GM20431 (cell line): Measurements from ENCODE around the gene KCNAB2.
"Not testable (repeated sequence)": the region's sequence is repeated elsewhere in the genome, so short reads cannot be mapped to it uniquely, and the experiment has no call there.

Experiments
- in situ Hi-C: fragments of 300-500 bp; cut with MseI, MboI; formaldehyde crosslinking; loops from one replicate; pipeline ENCODE4 v1.15.0; 2020; ENCODE audit warnings: low sequenced_read_pairs; ENCODE audit not compliant: unreplicated experiment

The KCNAB2 gene

DNA sequence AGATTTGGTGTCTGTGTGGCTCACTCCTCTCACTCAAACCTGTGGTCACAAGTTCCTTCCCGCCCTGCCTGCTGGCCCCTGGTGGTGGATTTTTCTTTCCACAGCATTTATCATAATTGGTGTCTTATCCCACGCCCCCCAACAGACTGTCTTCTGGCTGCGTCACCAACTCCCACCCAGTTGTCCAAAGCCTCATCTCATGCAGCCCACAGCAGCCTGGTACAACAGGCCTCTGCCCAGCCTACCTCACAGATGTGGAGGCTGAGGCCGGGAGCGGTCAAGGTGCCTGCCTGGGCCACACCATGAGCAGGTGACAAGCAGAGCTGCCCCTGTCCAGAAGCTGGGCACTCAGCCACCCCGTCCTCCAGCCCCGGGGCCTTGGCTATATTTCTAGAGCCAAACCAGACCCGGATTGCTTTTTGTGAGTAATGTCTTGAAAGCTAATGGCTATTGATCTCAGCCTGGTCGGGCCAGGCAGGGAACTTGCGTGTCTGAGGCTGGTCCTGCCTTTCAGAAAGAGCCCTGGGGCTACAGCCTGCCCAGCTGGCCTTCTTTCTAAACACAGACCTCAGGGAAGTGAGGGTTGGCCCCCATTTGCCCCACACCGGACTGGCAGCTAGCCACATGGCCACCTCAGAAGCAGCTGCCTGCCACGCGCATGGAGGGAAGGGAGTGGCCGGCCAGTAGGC lies 2.6 kb downstream of the KCNAB2 start:
- in situ Hi-C loops = no loop called here

DNA sequence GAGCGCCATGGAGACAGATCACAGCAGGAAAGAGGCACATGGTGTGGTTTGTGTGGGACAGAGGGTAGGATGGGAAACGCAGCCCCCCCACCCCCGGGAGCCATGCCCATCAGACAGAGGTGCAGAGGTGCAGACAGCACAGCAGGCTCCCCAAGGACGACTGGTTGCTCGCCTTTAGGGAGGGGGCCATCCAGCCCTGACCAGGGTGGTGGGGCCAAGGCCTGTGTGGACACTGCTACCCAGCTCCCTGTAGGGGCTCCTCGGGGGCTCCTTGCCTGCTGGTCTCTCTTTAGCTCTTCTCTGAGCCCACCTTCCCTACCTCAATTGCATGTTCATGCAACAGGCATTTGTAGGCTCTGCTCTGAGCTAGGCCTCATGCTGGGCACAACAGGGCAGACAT lies 3.7 kb downstream of the KCNAB2 start:
- in situ Hi-C loops = no loop called here

GRCh38 chr1:6051423-6051822 lies 5.7 kb downstream of the KCNAB2 start:
- in situ Hi-C loops = no loop called here

- in situ Hi-C loops = no loop called here
These were observed 7.0 kb downstream of the KCNAB2 start for GRCh38 chr1:6052543-6053205.

DNA sequence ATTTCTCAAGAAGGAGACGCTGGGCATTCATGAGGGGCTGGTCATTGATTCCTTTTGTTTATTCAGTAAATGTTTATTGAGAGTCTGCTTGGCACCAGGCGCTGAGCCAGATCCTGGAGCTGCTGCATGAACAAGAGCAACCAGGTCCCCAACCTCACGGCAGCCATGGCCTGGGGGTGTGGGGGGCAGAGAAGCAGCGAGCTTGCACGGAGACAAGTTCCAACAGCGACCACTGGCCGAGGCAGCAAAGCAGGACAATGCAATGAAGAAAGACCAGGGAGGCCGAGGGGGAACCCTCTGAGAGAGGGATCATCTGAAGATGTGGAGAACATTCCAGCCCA lies 7.5 kb downstream of the KCNAB2 start:
- in situ Hi-C loops = no loop called here

- in situ Hi-C loops = no loop called here
These were observed 8.9 kb downstream of the KCNAB2 start for GRCh38 chr1:6054596-6054995.

DNA sequence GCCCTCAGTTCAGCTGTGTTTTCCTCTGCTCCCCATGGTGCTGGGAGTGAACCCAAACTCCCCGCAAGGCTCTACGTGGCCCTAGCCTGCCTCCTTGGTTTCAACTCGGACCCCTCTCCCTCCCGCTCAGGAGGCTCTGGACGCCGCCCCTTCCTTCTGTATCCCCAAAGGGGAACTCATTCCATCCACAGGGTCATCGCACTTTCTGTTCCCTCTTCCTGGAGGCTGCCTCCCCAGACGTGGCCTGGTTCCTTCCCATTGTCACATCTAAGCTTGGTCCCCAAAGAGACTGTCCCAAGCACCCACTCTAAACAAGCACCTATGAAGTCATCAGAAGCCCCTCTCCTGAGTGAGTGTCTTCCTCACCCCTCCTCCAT lies 10.9 kb downstream of the KCNAB2 start:
- in situ Hi-C loops = no loop called here

GRCh38 chr1:6057170-6057845 lies 11.6 kb downstream of the KCNAB2 start:
- in situ Hi-C loops = no loop called here

GRCh38 chr1:6059866-6060265 lies 14.2 kb downstream of the KCNAB2 start:
- in situ Hi-C loops = no loop called here

DNA sequence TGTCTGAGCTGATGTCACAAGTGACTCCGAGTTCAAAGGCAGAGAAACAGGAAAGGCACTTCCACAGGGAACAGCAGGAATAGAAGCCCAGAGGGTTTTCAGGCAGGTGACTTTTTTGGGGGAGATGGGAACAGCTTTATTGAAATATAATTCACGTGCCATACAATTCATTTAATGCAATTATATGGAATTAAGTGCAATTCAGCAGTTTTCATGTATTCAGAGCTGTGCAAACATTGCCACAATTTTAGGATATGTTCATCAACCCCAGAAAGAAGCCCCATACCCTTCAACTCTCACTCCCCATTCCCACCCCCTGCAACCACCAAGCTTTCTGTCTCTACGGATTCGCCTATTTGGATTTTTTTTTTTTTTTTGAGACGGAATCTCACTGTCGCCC lies 17.0 kb downstream of the KCNAB2 start:
- in situ Hi-C loops = no loop called here

- in situ Hi-C loops = not testable (repeated sequence)
These were observed 17.9 kb downstream of the KCNAB2 start for GRCh38 chr1:6063532-6064053.

DNA sequence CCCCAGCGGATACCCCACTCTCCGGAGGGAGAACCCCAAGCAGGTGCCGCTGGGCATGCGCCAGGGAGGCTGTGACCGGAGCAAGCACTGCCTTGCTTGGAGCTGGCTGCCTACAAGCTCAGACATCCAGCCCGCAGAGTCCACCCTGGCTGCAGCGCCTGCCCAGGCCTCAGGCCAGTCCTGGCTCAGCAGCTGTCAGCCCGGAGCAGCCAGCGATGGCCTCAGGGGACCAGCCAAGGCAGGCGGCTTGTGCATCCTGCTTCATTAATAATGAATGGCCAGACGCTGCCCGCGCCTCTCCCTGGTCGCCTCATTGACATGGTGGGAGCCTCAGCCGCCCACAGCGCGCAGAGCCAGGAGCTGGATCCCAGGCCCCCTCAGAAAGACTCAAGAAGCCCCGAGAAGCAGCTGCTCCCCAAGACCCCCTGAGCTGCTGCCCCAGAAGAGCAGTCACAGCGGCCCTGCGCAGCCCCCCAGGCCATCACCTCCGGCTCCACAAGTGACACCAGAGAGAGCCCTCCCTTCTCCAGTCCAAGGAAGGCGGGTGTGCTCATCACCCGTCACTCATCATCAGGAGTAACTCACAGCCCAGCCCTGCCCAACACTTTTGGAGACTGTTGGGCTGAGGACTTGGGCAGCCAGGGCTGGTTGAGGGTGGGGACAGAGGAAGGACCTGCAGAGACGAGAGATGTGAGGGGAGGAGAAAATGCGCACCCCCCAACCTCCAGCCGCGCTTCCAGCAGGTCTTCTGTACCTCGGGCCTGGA lies 19.6 kb downstream of the KCNAB2 start:
- in situ Hi-C loops = no loop called here

- in situ Hi-C loops = no loop called here
These were observed 21.0 kb downstream of the KCNAB2 start for GRCh38 chr1:6066680-6067079.

DNA sequence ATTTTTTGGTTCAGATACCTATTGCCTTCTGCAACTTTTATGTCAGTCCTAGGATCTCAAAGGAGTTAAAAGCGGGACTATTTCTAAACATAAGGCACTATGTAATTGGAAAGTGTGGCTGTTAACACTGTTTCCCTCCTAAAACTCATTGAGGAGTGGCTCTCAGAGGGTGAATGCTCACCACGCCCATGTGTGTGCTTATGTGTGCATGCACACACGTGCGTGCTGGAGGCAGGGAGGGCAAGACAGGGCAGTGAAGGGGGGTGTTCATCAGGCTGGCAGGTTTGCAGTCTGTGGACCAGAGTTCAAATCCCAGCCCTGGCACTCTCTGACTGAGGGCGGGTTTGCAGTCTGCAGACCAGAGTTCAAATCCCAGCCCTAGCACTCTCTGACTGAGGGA lies 22.4 kb downstream of the KCNAB2 start:
- in situ Hi-C loops = no loop called here

GRCh38 chr1:6068932-6069331 lies 23.2 kb downstream of the KCNAB2 start:
- in situ Hi-C loops = no loop called here

DNA sequence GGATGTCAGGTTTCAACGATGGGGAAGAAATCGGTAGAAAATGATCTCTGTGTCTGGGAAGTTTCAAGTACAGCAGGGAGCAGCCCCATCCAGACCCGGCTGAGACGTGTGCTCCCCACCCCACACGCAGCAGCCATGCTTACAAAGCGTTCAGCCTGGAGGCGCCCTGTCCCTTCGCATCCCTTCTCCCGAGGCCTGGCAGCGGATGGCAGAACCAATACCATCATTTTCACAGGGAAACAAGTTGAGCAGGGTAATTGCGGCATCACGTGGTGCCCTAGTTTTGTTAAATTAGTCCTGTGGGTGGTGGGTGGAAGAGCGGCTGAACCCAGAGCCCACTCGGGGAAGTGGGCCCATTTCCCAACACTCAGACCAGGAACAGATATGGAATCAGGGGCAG lies 23.9 kb downstream of the KCNAB2 start:
- in situ Hi-C loops = no loop called here

DNA sequence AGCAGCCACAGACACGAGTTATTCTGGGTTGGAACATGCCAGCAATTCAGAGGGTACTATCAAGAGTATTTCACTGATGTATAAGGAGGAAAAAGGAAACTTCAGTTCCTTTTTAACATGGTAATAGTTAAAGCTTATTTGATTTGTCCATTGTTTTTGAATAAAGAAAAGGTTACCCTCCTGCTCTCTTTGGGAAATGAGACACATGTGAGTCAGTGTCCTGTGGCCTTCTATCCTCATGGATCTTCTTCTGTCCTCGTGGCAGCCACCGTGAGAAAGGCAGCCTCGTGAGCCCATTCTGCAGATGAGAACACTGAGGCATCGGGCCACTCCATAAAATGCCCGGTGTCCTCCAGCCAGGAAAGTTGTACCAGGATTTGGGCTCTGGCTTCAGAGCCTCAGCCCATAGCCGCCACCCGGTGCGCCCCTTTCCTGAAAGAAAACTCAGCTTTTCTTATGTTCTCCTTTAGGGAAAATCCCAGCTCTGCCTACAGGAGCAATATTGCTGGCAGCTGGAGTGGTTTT lies 24.8 kb downstream of the KCNAB2 start:
- in situ Hi-C loops = no loop called here

GRCh38 chr1:6071219-6071618 lies 25.5 kb downstream of the KCNAB2 start:
- in situ Hi-C loops = no loop called here

- in situ Hi-C loops = no loop called here
These were observed 27.2 kb downstream of the KCNAB2 start for GRCh38 chr1:6072774-6073479.
